NT2/D1 (cell line): Measurements from ENCODE around the gene PCDHB16.
"Not testable (repeated sequence)": the region's sequence is repeated elsewhere in the genome, so short reads cannot be mapped to it uniquely, and the experiment has no call there.

Experiments used
- DNase-seq: peaks from one replicate; pipeline ENCODE4 v3.0.0-alpha.2; 2011; ENCODE audit warnings: low read depth, low spot score
- H3K27me3 ChIP-seq: 2 replicates; pipeline ENCODE4 v1.6.0; 2011; ENCODE audit warnings: mild to moderate bottlenecking; ENCODE audit not compliant: insufficient read length, insufficient read depth
- H3K36me3 ChIP-seq: 2 replicates; pipeline ENCODE4 v1.6.1; 2011; ENCODE audit warnings: mild to moderate bottlenecking, low read length, mixed read lengths; ENCODE audit not compliant: insufficient read depth, insufficient read length
- H3K4me1 ChIP-seq: 2 replicates; pipeline ENCODE4 v1.5.1; 2011; ENCODE audit not compliant: insufficient read depth, insufficient read length
- H3K4me3 ChIP-seq: 2 replicates; pipeline ENCODE4 v1.5.1; 2011; ENCODE audit warnings: low read depth; ENCODE audit not compliant: insufficient read length
- H3K9ac ChIP-seq: 2 replicates; pipeline ENCODE4 v1.6.0; 2011; ENCODE audit warnings: low read depth; ENCODE audit not compliant: insufficient read length
- H3K9me3 ChIP-seq: 2 replicates; pipeline ENCODE4 v1.5.1; 2011; ENCODE audit warnings: mild to moderate bottlenecking, low read length; ENCODE audit not compliant: insufficient read depth
- SUZ12 ChIP-seq: IDR thresholded peaks from 2 replicates; pipeline ENCODE4 v1.6.1; 2011; ENCODE audit not compliant: insufficient read length, insufficient read depth; ENCODE audit errors: extremely low read depth
- YY1 ChIP-seq: IDR thresholded peaks from 2 replicates; pipeline ENCODE4 v1.6.1; 2011; ENCODE audit not compliant: insufficient read length, insufficient read depth
- ZNF274 ChIP-seq: IDR thresholded peaks from 2 replicates; pipeline ENCODE4 v1.6.1; 2011; ENCODE audit warnings: mild to moderate bottlenecking, low read depth, low read length

PCDHB16 gene

DNA sequence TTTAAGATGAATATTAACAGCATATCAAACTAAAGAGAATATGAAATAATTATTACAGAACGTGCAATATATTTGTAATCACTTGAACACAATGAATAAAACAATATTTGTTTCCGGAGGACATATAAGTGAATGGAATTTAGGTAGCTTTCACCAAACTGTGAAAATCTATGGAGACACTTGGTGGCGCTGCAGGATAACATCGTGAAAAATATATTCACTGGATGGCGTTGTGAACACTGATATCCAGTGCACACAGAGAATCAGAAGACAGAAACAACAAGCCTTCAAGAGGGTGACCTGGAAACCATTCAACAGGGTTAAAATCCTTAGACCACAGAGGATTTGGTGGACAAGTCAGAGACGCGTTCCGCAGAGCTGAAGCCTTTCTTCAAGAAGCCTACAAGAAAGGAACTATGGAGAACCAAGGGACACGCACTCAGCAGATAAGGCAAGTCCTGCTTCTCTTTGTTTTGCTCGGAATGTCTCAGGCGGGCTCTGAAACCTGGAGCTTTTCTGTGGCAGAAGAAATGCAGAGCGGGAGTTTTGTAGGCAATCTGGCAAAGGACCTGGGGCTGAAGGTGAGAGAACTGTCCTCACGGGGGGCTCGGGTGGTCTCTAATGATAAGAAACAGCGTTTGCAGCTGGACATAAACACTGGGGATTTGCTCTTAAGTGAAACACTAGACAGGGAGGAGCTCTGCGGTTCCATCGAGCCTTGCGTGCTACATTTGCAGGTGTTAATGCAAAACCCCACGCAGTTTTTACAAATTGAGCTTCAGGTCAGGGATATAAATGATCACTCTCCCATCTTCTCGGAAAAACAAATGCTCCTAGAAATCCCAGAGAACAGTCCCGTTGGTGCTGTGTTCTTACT is 17.4 kb downstream of the PCDHB16 start, which contains the start of gene PCDHB11:
PCDHB11 (plus strand) TSS at position 269 of the 877 bp plus-strand sequence; CDS start at position 417, 148 bp downstream.
- Histone ChIP-seq H3K27me3 (peaks cover 6% of the 10 kb centered on the region), H3K9ac (no peak within 1 kb of the TSS), H3K36me3 (no peaks in the 10 kb centered on the region), H3K4me3 (no peak within 1 kb of the TSS), H3K4me1 (no peaks in the 10 kb centered on the region), H3K9me3 (peaks cover 15% of the 10 kb centered on the region)
- peak; percentile 6 for DNase-seq
- no peak for TF ChIP-seq SUZ12
- no peak for TF ChIP-seq YY1

DNA sequence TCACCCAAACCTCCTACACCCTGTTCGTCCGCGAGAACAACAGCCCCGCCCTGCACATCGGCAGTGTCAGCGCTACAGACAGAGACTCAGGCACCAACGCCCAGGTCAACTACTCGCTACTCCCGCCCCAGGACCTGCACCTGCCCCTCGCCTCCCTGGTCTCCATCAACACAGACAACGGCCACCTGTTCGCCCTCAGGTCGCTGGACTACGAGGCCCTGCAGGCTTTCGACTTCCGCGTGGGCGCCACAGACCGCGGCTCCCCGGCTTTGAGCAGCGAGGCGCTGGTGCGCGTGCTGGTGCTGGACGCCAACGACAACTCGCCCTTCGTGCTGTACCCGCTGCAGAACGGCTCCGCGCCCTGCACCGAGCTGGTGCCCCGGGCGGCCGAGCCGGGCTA is 18.9 kb downstream of the PCDHB16 start:
- not testable (repeated sequence) for DNase-seq, H3K4me1 ChIP-seq, H3K36me3 ChIP-seq, H3K4me3 ChIP-seq, H3K27me3 ChIP-seq, H3K9ac ChIP-seq
- peaks cover 12% of the 10 kb centered on the region for H3K9me3 ChIP-seq

DNA sequence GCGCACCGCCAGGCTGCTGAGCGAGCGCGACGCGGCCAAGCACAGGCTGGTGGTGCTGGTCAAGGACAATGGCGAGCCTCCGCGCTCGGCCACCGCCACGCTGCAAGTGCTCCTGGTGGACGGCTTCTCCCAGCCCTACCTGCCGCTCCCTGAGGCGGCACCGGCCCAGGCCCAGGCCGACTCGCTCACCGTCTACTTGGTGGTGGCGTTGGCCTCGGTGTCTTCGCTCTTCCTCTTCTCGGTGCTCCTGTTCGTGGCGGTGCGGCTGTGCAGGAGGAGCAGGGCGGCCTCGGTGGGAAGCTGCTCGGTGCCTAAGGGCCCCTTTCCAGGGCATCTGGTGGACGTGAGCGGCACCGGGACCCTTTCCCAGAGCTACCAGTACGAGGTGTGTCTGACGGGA is 19.5 kb downstream of the PCDHB16 start:
- not testable (repeated sequence) for H3K4me3 ChIP-seq, H3K4me1 ChIP-seq, H3K36me3 ChIP-seq, H3K27me3 ChIP-seq, H3K9ac ChIP-seq, H3K9me3 ChIP-seq, DNase-seq

DNA sequence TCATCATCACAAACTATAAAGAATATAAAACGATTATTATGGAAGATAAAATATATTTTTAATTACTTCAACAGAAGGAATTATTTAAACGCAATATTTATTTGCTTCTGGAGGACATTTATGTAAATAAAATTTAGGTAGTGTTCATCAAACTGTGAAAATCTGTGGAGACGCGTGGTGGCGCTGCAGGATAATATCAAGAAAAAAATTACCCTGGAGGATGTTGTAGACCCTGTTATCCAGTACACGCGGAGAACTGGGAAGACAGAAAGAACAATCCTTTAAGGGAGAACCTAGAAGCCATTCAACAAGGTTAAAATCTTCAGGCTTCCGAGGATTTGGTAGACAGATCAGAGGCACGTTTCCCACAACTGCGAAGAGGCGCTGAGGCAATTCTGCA is 26.3 kb downstream of the PCDHB16 start, which contains the start of gene PCDHB12:
PCDHB12 (plus strand) TSS at position 242 of the 400 bp plus-strand sequence. CDS start 189 bp downstream, outside the sequence.
- Histone ChIP-seq H3K36me3 (no peaks in the 10 kb centered on the region), H3K27me3 (no peaks in the 10 kb centered on the region), H3K9ac (no peak within 1 kb of the TSS), H3K4me3 (no peak within 1 kb of the TSS), H3K9me3 (no peaks in the 10 kb centered on the region), H3K4me1 (no peaks in the 10 kb centered on the region)
- no peak for TF ChIP-seq YY1
- no peak for TF ChIP-seq SUZ12
- no peak for TF ChIP-seq ZNF274
- no peak for DNase-seq

DNA sequence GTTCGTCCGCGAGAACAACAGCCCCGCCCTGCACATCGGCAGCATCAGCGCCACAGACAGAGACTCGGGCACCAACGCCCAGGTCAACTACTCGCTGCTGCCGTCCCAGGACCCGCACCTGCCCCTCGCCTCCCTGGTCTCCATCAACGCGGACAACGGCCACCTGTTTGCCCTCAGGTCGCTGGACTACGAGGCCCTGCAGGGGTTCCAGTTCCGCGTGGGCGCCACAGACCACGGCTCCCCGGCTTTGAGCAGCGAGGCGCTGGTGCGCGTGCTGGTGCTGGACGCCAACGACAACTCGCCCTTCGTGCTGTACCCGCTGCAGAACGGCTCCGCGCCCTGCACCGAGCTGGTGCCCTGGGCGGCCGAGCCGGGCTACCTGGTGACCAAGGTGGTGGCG is 28.1 kb downstream of the PCDHB16 start:
- not testable (repeated sequence) for H3K27me3 ChIP-seq, H3K4me3 ChIP-seq, H3K9ac ChIP-seq, DNase-seq, H3K9me3 ChIP-seq, H3K4me1 ChIP-seq, H3K36me3 ChIP-seq

DNA sequence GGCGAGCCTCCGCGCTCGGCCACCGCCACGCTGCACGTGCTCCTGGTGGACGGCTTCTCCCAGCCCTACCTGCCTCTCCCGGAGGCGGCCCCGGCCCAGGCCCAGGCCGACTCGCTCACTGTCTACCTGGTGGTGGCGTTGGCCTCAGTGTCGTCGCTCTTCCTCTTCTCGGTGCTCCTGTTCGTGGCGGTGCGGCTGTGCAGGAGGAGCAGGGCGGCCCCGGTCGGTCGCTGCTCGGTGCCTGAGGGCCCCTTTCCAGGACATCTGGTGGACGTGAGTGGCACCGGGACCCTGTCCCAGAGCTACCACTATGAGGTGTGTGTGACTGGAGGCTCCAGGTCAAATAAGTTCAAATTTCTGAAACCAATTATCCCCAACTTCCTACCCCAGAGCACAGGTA is 28.7 kb downstream of the PCDHB16 start:
- not testable (repeated sequence) for H3K36me3 ChIP-seq, H3K4me1 ChIP-seq, H3K27me3 ChIP-seq, H3K9ac ChIP-seq, DNase-seq, H3K9me3 ChIP-seq, H3K4me3 ChIP-seq

DNA sequence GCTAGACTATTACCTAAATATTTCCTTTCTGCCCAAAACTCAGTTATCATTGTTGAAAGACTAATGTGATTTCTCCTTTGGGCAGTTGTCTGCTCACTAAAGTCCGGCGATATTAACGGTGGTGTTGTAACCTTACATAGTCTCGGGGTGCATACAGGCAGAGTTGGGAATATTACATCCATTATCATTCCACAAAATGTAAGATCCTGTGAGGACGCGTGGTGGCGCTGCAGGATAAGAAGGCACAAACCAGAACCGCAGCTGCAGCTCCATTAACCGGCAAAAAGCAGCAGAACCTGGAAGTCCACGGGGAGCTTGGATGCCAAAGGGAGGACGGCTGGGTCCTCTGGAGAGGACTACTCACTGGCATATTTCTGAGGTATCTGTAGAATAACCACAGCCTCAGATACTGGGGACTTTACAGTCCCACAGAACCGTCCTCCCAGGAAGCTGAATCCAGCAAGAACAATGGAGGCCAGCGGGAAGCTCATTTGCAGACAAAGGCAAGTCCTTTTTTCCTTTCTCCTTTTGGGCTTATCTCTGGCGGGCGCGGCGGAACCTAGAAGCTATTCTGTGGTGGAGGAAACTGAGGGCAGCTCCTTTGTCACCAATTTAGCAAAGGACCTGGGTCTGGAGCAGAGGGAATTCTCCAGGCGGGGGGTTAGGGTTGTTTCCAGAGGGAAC is 31.6 kb downstream of the PCDHB16 start, which contains the start of gene PCDHB13:
PCDHB13 (plus strand) TSS at position 264 of the 684 bp plus-strand sequence; CDS start at position 469, 205 bp downstream.
- peak; percentile 32 for DNase-seq
- not testable (repeated sequence) for H3K36me3 ChIP-seq, H3K4me3 ChIP-seq

DNA sequence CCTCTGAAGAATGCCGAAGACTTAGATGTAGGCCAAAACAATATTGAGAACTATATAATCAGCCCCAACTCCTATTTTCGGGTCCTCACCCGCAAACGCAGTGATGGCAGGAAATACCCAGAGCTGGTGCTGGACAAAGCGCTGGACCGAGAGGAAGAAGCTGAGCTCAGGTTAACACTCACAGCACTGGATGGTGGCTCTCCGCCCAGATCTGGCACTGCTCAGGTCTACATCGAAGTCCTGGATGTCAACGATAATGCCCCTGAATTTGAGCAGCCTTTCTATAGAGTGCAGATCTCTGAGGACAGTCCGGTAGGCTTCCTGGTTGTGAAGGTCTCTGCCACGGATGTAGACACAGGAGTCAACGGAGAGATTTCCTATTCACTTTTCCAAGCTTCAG is 32.4 kb downstream of the PCDHB16 start:
- not testable (repeated sequence) for H3K4me1 ChIP-seq, H3K36me3 ChIP-seq, H3K9ac ChIP-seq, H3K27me3 ChIP-seq, H3K9me3 ChIP-seq, DNase-seq, H3K4me3 ChIP-seq

More for the DNA sequence above, 31.6 kb downstream of the PCDHB16 start, which contains the start of gene PCDHB13:
- not testable (repeated sequence) for H3K4me1 ChIP-seq, H3K9me3 ChIP-seq, H3K9ac ChIP-seq, H3K27me3 ChIP-seq

DNA sequence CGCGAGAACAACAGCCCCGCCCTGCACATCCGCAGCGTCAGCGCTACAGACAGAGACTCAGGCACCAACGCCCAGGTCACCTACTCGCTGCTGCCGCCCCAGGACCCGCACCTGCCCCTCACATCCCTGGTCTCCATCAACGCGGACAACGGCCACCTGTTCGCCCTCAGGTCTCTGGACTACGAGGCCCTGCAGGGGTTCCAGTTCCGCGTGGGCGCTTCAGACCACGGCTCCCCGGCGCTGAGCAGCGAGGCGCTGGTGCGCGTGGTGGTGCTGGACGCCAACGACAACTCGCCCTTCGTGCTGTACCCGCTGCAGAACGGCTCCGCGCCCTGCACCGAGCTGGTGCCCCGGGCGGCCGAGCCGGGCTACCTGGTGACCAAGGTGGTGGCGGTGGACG is 33.3 kb downstream of the PCDHB16 start:
- H3K9me3 ChIP-seq, DNase-seq, H3K4me3 ChIP-seq, H3K27me3 ChIP-seq, H3K4me1 ChIP-seq, H3K36me3 ChIP-seq, H3K9ac ChIP-seq: not testable (repeated sequence)

DNA sequence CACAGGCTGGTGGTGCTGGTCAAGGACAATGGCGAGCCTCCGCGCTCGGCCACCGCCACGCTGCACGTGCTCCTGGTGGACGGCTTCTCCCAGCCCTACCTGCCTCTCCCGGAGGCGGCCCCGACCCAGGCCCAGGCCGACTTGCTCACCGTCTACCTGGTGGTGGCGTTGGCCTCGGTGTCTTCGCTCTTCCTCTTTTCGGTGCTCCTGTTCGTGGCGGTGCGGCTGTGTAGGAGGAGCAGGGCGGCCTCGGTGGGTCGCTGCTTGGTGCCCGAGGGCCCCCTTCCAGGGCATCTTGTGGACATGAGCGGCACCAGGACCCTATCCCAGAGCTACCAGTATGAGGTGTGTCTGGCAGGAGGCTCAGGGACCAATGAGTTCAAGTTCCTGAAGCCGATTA is 33.8 kb downstream of the PCDHB16 start:
- DNase-seq, H3K9ac ChIP-seq, H3K27me3 ChIP-seq, H3K4me3 ChIP-seq, H3K9me3 ChIP-seq, H3K4me1 ChIP-seq, H3K36me3 ChIP-seq: not testable (repeated sequence)
